Measurements from ENCODE around the gene ANKRD52.
"Not testable (repeated sequence)": the region's sequence is repeated elsewhere in the genome, so short reads cannot be mapped to it uniquely, and the experiment has no call there.

The ANKRD52 gene

GRCh38 chr12:56274299-56274698 is 16.1 kb upstream of the ANKRD52 start:
- Histone ChIP-seq H3K9ac (ENCODE audit: low read length) (no peak overlapping the region), H3K27me3 (ENCODE audit: low read depth, low read length) (no peaks in the 10 kb centered on the region), H4K20me1 (ENCODE audit: insufficient read depth, low read length) (no peaks in the 10 kb centered on the region; the same call in 1 of the 2 replicates), H3K36me3 (replicated peaks; ENCODE audit: low read depth, low read length) (peaks cover 37% of the 10 kb centered on the region), H3K9me3 (ENCODE audit: insufficient read depth, low read length) (no peaks in the 10 kb centered on the region), H3K4me3 (ENCODE audit: low read length) (no peak overlapping the region), H3K4me1 (ENCODE audit: low read length) (no peaks in the 10 kb centered on the region), H3K27ac (ENCODE audit: low read length) (no peak overlapping the region), H2AFZ (ENCODE audit: low read depth, low read length) (no peak overlapping the region), H3K4me2 (ENCODE audit: low read length) (no peak overlapping the region), H3K79me2 (ENCODE audit: low read length) (no peaks in the 10 kb centered on the region)
- no peak for TF ChIP-seq EZH2phosphoT487 (IDR thresholded peaks at IDR 0.05; ENCODE audit: low read depth)
- TF ChIP-seq CTCF (IDR thresholded peaks at IDR 0.05; ENCODE audit: low read depth, low read length), result no peak

- not testable (repeated sequence) for H3K9ac ChIP-seq (ENCODE audit: low read length); H3K27ac ChIP-seq (ENCODE audit: low read length); H3K4me3 ChIP-seq (ENCODE audit: low read length); H3K79me2 ChIP-seq (ENCODE audit: low read length); H4K20me1 ChIP-seq (ENCODE audit: insufficient read depth, low read length); H3K4me1 ChIP-seq (ENCODE audit: low read length); H3K4me2 ChIP-seq (ENCODE audit: low read length); H3K27me3 ChIP-seq (ENCODE audit: low read depth, low read length); H3K9me3 ChIP-seq (ENCODE audit: insufficient read depth, low read length); H2AFZ ChIP-seq (ENCODE audit: low read depth, low read length)
- H3K36me3 ChIP-seq (replicated peaks; ENCODE audit: low read depth, low read length), result peaks cover 36% of the 10 kb centered on the region
Measured at GRCh38 chr12:56272468-56272867, 14.3 kb upstream of the ANKRD52 start.

- H2AFZ ChIP-seq (ENCODE audit: low read depth, low read length), result no peak overlapping the region
- no peaks in the 10 kb centered on the region; the same call in 1 of the 2 replicates for H4K20me1 ChIP-seq (ENCODE audit: insufficient read depth, low read length)
- H3K4me3 ChIP-seq (ENCODE audit: low read length), result no peak overlapping the region
- H3K9ac ChIP-seq (ENCODE audit: low read length), result no peak overlapping the region
- no peak overlapping the region for H3K27ac ChIP-seq (ENCODE audit: low read length)
- H3K36me3 ChIP-seq (replicated peaks; ENCODE audit: low read depth, low read length), result peaks cover 33% of the 10 kb centered on the region
- TF ChIP-seq EZH2phosphoT487 (IDR thresholded peaks at IDR 0.05; ENCODE audit: low read depth) (no peak), CTCF (IDR thresholded peaks at IDR 0.05; ENCODE audit: low read depth, low read length) (peak; percentile 60)
- H3K79me2 ChIP-seq (ENCODE audit: low read length), result no peaks in the 10 kb centered on the region
- H3K9me3 ChIP-seq (ENCODE audit: insufficient read depth, low read length), result no peaks in the 10 kb centered on the region
- peaks cover 5% of the 10 kb centered on the region; the same call in 1 of the 2 replicates for H3K4me1 ChIP-seq (ENCODE audit: low read length)
- H3K27me3 ChIP-seq (ENCODE audit: low read depth, low read length), result no peaks in the 10 kb centered on the region
- no peak overlapping the region for H3K4me2 ChIP-seq (ENCODE audit: low read length)
Measured at GRCh38 chr12:56271031-56271430, 12.8 kb upstream of the ANKRD52 start.

DNA sequence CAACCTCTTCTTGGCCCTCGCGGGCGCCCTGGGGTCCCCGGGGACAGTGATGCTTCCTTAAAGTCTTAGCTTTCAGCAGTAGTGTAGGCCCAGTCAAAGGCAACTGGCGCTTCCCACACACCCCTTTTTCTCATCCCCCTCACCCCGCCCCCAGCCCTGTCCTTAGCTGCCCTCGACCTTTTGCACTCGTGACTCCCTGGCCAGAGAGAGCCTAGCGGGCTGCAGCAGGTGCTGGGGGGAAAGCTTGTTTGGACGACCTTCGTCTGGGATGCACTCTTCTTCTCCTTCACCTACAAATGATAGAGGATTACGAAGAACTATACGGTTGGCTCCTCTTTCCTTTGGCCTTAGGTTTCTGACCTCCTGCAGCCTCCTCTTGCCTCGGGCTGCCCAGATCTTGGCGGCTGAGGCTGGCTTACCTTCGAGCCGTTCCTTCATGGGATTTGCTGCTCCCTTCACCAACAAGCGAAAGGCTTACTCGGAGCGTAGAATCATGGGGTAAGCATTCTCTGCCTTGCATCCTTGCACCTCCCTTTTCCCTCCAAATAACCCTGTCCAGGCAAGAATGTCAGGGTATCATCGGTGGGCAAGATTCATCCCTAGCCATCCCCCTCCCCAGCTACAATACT is 9.4 kb upstream of the ANKRD52 start:
- Histone ChIP-seq H3K79me2 (ENCODE audit: low read length) (no peaks in the 10 kb centered on the region), H3K4me3 (ENCODE audit: low read length) (peak overlapping the region; percentile 83), H3K4me2 (ENCODE audit: low read length) (peak overlapping the region; percentile 67), H2AFZ (ENCODE audit: low read depth, low read length) (peak overlapping the region; percentile 78), H3K36me3 (replicated peaks; ENCODE audit: low read depth, low read length) (peaks cover 14% of the 10 kb centered on the region), H3K4me1 (ENCODE audit: low read length) (peaks cover 5% of the 10 kb centered on the region; the same call in 1 of the 2 replicates), H3K27ac (ENCODE audit: low read length) (no peak overlapping the region), H3K9ac (ENCODE audit: low read length) (peak overlapping the region; percentile 65), H3K9me3 (ENCODE audit: insufficient read depth, low read length) (no peaks in the 10 kb centered on the region), H3K27me3 (ENCODE audit: low read depth, low read length) (no peaks in the 10 kb centered on the region), H4K20me1 (ENCODE audit: insufficient read depth, low read length) (no peaks in the 10 kb centered on the region; the same call in 1 of the 2 replicates)
- no peak for TF ChIP-seq EZH2phosphoT487 (IDR thresholded peaks at IDR 0.05; ENCODE audit: low read depth)
- TF ChIP-seq CTCF (IDR thresholded peaks at IDR 0.05; ENCODE audit: low read depth, low read length), result no peak

All from OCI-LY3 (cell line).